ENCODE measurements around the gene SFMBT2.

SFMBT2 gene

DNA sequence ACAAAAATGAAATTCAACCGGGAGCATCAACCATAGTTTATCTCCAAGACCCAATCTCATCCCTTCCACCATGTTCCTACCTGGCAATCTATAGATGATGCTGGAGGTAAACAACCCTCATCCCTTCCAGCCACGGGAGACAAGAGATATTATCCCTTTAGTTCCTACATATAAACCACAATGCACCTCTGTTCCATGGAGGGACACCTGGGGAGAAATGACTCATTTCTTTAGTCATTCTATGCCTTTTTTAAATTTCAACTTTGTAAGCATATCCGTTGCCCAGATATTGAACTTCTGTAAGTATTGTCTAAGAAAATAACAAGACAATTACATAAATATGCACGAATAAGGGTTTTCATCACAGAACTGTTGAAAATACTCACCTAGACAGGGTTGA, 15.5 kb upstream of the SFMBT2 start:
- in situ Hi-C loops (cut with HindIII; ENCODE audit: low sequenced_read_pairs) = no loop called here

DNA sequence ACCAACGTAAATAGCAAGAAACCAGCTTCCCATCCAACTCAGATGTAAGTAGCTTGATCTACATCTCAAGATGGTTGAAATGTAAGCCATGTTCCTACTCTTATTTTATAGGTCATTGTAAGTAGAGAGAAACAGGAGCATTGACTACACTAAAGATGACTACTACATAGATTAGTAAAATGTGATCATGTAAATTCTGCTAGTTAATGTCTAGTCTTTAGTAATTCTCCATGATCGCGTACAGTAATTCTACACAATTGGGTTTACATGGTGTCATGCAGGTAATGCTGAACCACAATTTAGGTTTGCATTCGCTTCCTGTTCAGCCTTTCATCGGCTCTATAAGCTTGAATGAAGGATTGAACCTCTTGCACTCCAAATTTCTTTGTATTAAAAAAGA, 14.9 kb upstream of the SFMBT2 start:
- in situ Hi-C loops (cut with HindIII; ENCODE audit: low sequenced_read_pairs) = no loop called here

DNA sequence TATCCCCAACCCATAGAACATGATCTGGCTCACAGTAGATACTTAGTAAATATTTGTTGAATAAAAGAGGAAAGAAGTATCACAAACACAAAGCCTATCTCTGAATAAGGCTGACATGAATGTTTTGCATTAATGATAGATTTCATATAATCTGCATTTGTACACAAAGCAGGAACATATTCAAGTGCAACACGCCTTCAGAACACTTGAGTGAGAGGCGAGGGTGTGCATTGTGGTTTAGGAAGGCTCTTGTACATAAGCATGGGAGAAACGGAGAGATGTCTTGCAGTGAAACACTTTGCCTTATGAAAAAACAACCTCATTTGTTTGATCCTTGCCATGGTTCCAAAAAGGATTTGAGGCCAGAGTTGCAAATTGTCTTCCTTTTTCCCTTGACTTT, 14.1 kb upstream of the SFMBT2 start:
- in situ Hi-C loops (cut with HindIII; ENCODE audit: low sequenced_read_pairs) = no loop called here

DNA sequence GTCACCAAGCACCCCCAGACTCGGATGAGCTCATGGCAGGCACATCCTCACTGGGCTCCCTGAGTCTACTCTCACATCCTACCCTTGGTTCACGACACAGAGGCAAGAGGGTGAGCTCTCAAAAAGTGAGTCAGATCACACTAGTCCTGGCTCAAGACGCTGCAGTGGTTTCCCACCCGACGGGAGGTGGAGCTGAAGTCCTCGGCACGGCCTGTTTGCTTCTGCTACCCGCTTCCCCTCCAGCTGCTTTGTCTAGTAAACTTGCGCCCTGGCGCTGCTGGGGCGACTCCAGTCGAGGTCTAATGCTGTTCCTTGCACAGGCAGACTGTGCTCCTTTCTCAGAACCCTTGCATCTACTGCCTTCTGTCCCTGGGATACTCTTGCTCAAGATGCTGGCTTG, 13.5 kb upstream of the SFMBT2 start:
- in situ Hi-C loops (cut with HindIII; ENCODE audit: low sequenced_read_pairs) = no loop called here

DNA sequence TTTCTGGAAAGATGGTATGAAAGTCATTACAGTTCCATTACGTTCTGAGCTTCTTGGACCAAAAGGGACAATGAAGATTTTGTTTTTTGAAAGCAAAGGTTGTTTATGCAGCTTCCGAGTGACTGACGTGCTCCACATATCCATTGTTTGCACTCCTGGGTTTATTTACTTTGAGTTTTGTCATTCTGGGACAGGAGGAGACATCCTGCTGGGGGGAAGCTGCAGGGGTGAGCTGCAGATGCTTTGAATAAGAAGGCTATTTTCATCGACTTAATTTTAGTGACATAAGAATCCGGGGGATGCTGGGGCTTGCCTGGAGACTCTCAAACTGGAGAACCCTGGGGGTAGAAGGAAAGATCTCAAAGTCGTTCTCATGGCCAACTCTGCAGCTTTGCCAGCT, 12.7 kb upstream of the SFMBT2 start:
- in situ Hi-C loops (cut with HindIII; ENCODE audit: low sequenced_read_pairs) = no loop called here

DNA sequence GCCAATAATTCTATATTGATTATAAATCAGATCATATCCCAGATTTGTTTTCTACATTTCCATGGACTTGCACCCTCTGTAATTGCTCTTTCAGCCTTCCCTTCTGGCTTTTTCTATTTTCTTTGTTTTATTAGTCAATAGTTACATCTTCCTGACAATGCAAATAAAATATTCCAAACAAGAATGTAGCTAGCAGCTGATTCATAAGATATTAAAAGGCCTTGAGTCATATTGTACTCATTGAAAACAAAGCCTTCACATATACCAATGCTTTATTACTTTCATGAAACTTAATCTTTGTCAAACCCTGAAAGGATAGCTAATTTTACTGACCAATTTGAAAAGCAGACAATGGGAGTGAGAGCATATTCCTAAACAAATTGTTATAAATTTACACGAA, 10.7 kb upstream of the SFMBT2 start:
- in situ Hi-C loops (cut with HindIII; ENCODE audit: low sequenced_read_pairs) = no loop called here

DNA sequence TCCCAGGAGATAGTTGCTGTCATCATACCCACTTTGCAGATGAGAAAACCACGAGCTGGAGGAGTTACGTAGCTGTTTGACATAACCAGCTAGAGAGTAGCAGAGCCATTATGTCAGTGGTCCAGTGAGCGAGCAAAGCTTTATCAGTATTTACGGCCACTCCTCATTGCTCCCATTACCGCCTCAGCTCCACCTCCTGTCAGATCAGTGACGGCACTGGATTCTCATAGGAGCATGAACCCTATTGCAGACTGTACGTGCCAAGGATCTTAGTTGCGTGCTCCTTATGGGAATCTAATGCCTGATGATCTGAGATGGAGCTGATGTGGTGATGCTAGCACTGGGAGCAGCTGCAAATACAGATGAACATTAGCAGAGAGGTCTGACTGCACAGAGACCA, 9.2 kb upstream of the SFMBT2 start:
- in situ Hi-C loops (cut with HindIII; ENCODE audit: low sequenced_read_pairs) = no loop called here

DNA sequence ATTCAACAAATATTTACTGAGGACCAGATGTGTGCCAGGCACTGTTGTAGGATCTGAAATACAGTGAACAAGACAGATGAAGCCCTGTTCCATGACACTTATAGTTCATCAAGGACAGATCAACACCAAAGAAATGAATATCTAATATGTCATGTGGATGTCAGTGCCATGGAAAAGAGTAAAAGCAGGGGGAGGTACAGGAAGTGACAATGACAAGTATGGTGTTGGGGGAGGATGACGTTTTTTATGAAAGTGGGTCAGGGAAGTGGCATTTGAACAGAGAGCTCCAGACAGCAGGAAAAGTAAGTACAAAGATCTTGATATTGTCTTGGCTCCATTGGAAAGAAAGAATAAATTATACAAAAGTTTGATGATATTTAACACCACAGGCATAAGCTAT, 7.0 kb upstream of the SFMBT2 start:
- in situ Hi-C loops (cut with HindIII; ENCODE audit: low sequenced_read_pairs) = no loop called here

DNA sequence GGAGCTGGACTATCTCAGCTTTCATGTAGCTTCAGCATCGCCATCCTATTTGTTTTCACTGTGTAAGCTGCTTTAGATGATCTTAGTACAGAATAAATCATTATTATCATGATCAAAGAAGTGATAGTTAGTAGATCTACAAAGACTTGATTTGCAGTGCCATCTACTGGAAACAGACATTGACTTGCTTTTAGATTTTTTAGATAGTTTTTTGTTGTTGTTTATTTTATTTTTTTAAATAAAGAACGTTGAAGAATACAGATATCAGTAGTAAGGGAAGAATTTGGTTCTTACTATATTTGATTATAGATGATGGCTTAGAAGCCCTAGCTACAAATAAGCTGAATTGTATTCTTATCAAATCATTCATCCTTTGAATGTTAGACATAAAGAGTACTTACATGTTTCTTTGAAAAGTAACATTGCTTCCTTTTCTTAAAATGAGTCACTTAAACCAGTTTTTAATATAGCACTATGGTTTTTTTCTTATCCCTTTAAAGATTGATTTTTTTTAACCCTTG, 6.3 kb upstream of the SFMBT2 start:
- in situ Hi-C loops (cut with HindIII; ENCODE audit: low sequenced_read_pairs) = no loop called here

DNA sequence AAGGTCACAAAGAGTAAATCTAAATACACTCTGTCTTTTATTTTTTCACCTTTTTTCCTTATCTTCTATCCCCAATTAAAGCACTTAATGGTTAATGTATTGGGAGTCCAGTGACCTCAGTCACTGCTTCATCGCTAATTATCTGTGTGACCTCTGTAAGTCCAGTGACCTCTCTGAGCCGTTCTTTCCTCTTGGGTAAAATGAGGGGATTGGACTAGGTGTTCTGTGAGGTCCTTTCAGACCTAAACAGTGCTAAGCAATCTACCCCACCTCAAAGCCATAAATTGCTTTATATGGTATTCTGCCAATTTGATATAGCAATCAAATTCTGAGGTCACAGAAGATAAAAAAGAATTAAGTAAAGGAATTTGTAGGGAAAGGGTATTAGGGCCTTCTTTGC, 3.9 kb upstream of the SFMBT2 start:
- in situ Hi-C loops (cut with HindIII; ENCODE audit: low sequenced_read_pairs) = no loop called here

DNA sequence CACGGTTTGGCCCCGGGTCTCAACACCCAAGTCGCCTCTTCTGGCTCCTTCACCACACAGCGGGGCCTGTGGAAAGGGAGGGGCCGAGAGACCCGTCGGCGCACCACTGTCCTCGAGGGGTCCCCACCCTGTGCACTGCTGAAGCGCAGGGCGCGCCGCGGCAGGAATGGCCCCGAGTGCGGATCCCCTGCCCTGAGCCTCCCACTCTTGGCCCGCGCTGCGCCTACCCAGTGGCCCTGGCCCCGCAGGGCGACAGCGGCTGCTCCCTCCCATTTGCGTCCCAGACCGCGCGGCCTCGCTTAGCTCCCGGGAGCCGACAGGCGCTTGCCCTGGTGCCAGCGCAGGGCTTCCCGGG, 2.1 kb upstream of the SFMBT2 start:
- in situ Hi-C loops (cut with HindIII; ENCODE audit: low sequenced_read_pairs) = no loop called here

DNA sequence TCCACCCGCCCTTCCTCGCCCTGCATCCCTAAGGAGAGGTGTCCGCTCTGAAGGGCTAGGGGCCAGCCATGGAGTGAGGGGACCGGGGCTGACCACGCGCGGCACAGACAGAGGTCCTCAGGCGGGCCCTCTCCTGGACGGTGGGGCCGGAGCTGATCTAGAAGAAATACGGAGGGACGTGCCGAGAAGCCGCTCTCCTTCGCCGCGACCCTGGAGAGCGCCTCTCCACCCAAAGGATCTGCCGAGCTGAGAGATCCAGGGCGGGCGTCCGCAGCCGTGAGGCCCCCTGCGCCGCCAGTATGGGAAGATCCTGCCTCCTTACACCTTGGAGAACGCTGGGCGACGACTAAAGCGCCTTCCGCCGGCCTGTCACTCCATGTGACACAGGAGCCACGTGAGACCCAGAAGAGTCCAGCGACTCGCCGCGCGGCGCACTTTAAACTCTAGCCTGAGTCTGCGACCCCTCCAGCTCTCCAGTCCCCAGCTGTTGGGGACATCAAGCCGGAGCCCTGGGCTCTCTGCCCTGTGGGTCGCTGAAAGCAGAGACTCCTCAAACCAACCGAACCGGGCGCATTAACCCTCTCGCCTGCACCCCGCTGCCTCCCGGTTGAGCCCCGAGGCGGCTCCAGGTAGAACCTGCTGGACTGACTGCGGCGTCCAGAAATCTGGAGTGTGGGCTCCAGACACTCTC, 1.5 kb upstream of the SFMBT2 start:
- in situ Hi-C loops (cut with HindIII; ENCODE audit: low sequenced_read_pairs) = no loop called here

DNA sequence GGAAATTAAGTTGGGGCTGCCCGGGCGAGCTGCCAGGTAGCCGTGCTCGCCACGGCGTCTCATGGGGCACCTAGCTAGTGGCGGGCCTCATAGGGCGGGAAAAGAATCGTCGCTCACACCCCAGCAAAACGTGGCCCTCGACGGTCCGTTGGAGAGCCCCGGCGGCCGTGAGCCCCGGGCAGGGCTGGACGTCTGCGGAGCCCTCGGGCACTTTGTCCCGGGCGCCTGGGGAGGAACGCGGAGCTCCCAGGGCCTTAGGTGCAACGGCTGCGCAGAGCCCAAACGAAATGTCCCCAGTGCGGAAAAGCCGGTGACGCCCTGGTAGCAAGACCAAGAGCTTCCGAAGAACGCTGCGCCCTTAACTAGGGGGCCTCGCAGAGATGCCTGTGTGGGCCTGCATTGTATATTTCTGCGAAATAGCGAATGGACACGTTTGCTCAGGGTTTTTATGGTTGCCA, 866 bp upstream of the SFMBT2 start:
- in situ Hi-C loops (cut with HindIII; ENCODE audit: low sequenced_read_pairs) = no loop called here

DNA sequence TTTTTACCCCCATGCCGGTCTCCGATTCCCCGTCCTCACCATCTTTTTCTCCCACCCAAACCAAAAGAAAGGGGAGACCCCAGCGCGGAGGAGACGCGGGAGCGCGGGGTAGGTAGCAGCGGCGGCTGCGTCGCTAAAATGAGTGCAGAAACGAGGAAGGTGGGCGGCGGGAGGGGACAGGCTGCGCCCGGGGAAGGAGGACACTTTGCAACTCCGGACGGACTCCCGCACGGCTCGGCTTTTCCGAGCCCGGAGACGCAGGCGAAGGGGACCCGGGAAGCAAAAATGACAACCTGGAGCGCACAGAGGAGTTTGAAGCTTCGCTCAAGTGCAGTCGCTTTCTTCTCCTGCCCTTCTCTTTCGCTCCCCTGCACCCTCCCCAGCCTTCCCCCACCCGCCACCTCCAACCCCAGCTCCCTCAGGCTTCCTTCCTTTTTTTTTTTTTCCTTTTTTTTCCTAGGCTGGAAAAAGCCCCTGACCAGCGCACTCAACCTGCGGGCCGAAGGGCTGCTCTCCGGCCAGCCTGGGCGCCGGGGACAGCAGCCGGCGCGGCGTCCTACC, 453 bp downstream of the SFMBT2 start:
- in situ Hi-C loops (cut with HindIII; ENCODE audit: low sequenced_read_pairs) = no loop called here

DNA sequence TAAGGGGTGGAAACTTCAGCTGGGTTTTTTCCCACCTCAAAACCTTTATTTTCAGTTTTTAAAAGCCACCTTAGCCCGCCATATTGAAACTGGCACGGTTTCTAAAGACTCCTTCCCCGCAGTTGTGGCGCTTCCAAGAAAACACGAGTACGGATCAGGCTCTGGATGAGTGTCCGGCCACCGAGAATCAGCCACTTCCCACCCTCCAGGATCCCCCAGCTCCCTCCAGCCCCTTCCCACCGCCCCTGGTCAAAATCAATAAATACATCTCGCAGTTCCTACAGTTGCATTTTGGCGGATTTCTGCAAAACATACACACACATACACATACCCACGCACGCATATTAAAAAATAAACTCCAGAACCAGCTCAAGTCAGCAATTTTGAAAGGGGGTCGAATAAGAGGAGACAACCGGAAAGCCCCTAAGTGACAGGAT, 1.1 kb downstream of the SFMBT2 start:
- in situ Hi-C loops (cut with HindIII; ENCODE audit: low sequenced_read_pairs) = no loop called here

DNA sequence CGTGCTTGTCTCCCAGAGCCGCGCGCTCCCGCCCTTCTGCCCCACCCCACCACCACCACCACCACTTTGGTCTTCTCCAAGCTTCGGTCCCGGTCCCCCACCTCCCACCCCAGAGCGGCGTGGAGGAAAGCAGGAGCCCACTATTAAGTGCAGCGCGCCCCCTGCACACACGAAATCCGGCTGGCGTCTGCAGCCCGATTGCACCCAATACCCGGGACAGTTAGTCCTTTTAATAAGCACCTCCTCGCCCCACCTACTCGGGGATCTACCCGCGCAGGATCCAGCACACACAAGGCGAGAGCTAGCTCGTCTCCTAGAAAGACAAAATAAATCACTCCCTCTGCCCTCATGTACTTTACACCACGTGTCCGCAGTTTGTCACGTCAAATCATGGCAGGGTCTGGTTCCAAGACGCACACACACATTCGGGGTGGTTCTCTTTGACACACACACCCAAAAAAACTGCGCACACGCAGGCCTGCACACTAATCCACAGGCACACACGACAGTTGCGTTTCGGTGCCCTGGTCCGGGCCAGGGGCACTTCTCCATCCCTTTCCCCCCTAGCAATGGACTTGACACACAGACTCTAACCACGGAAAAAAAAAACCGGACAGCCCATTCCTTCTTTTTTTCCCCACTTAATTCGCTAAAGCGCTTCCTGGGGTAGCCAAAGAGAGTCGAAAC, 1.6 kb downstream of the SFMBT2 start:
- in situ Hi-C loops (cut with HindIII; ENCODE audit: low sequenced_read_pairs) = no loop called here

DNA sequence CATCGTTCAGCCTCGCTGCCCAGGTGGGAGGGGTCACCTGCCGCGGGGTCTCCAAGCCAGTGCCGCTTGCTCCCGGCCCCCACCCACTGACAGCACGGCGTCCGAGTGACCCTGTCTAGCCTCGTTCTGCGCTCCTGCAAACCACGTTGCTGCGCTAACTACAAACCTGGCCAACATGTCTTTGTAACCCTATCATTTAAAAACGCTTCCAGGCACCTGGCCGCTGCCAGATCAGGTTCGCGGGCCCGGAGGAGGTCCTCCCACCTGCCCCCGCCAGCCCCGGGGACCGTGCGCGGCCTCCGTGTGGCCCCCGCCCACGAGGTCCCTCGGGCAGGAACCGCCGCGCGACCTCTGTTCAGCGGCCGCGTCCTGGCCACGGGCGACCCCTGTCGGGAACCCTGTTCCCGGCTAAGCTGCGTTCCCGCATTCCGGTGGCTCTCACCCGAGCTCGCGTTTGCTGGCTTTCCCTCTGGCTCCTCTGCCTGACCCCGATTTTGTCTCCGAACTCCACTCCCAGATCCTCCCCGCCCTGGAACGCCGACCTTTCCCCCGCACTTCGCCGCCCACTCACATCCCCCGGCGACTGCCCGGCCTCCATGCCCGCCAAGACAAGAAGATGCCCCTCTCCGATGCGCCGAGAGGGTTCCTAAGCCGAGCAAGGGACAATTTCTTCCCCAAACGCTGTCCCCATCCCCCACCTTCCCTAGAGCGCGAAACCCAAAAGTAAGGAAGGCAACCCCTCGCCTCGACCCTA, 2.4 kb downstream of the SFMBT2 start:
- in situ Hi-C loops (cut with HindIII; ENCODE audit: low sequenced_read_pairs) = no loop called here

DNA sequence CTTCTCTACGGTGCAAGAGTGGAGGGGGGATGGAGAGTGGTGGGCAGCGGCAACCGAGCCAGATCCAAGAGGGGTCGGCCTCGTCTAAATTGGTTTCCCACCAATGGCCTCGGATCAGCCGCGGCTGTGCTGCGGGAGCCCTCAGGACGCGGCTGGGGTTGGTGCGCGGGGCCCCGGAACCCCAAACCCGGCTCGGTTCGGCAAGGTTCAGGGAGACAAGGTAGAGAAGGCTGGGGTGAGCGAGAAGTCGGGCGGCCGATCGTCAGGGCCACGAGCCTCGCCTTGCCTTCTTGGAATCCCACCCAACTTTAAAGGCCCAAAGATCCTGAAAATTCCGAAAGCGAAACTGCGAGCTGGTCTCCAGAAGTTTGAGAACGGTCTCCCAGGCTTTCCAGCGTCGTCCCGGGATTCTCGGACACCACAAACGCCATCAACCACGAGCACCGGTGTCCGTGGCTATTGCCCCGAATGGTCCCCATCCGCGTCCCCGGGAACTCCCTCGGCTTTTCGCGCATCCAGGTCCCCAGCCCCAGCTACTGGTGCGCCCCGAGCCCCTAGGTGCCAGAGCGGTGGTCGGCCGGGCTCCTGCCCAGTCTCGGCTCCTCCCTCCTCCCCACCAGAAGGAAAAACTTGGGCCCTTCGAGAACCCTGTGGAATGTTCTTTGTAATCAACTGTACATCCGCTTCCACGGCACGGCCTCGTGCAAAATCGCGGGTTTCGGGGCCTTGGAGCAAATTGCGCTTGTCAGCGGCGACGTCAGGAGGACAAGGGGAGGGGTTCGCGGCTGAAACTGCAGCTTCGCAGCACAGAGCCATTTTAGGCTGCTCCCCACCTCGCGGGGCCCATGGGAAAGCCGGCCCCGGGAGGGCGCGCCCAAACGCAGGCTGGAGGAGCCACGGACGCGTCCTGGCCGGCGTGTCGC, 3.2 kb downstream of the SFMBT2 start:
- in situ Hi-C loops (cut with HindIII; ENCODE audit: low sequenced_read_pairs) = no loop called here

DNA sequence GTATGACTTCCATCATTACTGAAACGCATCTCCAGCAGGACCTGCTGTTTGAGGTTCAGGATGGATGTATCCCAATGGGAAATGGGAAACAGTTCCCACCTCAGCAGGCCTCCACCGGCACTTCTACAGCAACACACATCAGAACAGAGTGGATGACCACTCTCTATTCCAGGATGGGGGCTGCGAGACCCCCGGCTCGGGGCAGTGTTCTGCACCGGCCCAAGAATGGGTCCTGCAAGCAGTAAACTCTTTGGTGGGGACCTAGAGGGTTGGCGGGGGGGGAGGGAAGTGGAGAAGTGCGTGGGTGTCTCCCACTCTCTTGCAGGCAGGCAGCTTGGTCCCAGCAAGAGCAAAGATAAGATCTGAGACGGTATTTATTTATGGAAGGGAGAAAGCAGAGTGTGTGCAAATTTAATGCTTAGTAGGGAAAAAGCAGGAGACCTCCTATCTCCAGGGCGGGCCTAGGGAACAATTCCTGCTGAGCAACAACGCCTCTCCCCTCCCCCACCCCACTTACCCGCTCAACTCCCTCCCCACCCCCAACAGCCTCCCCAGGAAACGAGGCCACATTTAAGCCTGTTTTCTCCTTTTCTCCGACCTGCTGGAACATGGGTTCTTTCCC, 4.0 kb downstream of the SFMBT2 start:
- in situ Hi-C loops (cut with HindIII; ENCODE audit: low sequenced_read_pairs) = no loop called here

DNA sequence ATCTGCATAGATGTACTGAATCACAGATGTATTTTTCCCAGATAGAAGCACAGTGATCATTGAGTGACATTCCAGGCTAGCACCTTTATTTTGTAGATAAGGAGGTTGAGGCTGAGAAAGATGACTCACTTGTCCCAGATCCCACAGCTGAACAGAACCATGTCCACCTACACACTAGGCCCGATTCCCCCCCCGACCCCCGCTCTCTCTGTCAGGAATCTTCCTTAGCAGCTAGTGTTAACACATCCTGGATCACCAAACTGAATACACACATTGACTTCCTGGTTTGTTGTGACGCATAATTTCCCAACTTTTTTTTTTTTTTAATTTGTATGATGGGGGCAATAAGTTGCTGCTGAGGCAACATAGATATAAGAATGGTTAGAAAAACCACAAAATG, 5.2 kb downstream of the SFMBT2 start:
- in situ Hi-C loops (cut with HindIII; ENCODE audit: low sequenced_read_pairs) = no loop called here

Measured in DLD1 (cell line).